Measurements from ENCODE around the gene PNPLA2.

GRCh38 chr11:799641-800316 is 18.9 kb upstream of the PNPLA2 start:
- TF ChIP-seq CTCF (IDR thresholded peaks at IDR 0.05 in 2 of 3, conservative IDR thresholded peaks at IDR 0.05 in 1 of 3; ENCODE audit: control insufficient read depth in 2 of 3, extremely low read depth in 1 of 3, insufficient read depth in 1 of 3, low read depth in 3 of 3, low read length in 3 of 3) (no peak), USF2 (IDR thresholded peaks at IDR 0.05; ENCODE audit: borderline replicate concordance, low read depth, low read length) (no peak), PKNOX1 (IDR thresholded peaks at IDR 0.05) (no peak), SPI1 (IDR thresholded peaks at IDR 0.05; ENCODE audit: borderline replicate concordance, insufficient read depth, low read depth, low read length) (no peak), RFX5 (IDR thresholded peaks at IDR 0.05; ENCODE audit: low read depth, low read length) (no peak), YY1 (IDR thresholded peaks at IDR 0.05; ENCODE audit: low read depth, low read length) (no peak), FOXM1 (IDR thresholded peaks at IDR 0.05; ENCODE audit: low read depth, low read length) (no peak), POLR2A (IDR thresholded peaks at IDR 0.05; ENCODE audit: low read depth, low read length) (no peak), KDM1A (IDR thresholded peaks at IDR 0.05; ENCODE audit: borderline replicate concordance) (no peak), CHD4 (IDR thresholded peaks at IDR 0.05) (no peak), CBX3 (IDR thresholded peaks at IDR 0.05; ENCODE audit: borderline replicate concordance, low read depth) (no peak)

Measured in GM12878 (cell line).